HG03103 (cell line): ENCODE data around the gene RERG.

Source experiments
- ATAC-seq: cut with Tn5 transposase; IDR thresholded peaks from one replicate; pipeline ENCODE4 v1.9.1; 2021; ENCODE audit warnings: low read depth; ENCODE audit not compliant: unreplicated experiment

Gene RERG

DNA sequence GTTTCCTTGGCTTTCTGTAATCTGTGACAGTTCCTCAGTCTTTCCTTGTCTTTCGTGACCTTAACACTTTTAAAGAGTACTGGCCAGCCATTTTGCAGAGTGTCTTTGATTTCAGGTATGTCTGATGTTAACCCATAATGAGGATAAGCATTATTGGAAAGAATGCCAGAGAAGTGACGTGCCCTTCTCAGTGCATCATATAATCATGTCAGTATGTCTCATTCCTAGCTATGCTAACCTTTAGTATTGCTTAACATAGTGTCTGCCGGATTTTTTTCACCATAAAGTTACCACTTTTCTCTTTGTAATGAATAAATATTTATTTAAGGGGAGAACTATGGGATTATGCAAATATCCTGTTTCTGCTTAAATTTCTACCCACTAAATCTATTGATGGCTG lies 28.5 kb downstream of the RERG start:
- no peak for ATAC-seq

DNA sequence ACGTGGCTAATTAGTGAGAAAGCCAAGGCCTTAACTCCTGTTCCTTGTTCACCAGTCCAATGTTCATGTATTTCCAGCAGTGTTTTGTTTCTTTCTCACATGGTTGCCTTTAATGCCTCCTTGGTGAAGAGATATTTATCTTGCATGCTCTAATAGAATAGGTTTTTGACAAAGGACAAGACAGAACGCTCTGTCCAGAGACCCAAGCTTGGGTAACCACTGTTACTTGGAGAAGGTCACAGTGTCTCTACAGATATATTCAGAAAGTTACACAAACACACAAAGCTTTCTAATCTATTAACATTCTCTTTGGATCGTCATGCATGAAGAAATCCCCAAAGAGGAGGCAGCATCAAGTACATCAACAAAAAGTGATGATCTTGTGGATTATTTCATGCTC lies 33.1 kb downstream of the RERG start:
- ATAC-seq: no peak

DNA sequence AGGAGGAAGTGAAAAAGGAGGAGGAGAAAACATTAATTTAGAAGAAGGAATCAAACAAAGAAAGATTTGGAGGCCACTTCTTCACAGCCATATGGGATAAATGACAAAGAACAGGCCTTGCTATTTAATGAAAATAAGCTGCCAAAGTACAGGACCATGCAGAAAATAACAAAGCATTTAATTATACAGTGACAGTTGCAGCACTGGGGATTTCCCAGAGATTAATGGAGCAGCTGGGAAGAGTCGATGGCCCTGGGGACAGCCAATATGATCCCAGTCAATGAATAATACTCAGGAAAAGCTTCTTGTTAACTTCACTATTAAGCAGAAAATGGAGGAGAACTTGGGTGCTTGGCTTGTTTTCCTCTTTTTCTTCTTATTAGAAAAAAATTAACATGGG lies 34.6 kb downstream of the RERG start:
- no peak for ATAC-seq

DNA sequence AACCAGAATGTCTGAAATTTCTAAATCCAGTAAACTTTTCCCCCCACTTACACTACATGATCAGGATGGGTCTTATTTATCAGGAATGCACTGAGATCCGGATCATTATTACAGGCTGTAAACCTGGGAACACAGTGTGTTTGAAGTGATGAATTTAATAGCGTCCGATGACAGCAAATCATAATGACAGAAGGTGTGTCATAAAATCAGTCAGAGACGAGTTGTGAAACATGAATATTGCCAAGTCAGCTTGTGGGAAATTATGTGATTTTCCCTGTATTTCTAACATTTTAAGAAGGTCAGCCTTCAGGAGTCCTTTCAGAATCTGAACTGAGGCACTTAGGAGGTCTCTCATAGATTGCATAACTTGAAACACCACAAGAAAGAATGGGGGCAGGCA lies 36.7 kb downstream of the RERG start:
- no peak for ATAC-seq

DNA sequence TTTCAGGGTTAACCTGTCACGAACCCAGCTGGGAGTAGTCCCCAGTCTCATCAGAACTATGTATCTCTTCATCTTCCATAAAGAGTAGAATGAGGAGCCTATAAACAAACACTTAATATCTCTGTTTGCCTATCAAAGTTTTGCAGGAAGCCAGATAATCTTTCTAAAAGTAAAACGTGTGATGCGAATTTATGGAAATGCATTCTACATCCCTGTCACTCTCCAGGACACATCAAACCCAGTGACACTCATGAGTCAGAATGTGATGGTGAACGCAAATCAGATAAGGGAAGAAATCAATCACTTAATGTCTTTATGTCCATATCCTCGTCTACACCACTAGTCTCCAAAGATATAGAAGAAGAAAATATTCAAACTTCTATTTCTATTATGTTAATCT lies 37.4 kb downstream of the RERG start:
- ATAC-seq: no peak

DNA sequence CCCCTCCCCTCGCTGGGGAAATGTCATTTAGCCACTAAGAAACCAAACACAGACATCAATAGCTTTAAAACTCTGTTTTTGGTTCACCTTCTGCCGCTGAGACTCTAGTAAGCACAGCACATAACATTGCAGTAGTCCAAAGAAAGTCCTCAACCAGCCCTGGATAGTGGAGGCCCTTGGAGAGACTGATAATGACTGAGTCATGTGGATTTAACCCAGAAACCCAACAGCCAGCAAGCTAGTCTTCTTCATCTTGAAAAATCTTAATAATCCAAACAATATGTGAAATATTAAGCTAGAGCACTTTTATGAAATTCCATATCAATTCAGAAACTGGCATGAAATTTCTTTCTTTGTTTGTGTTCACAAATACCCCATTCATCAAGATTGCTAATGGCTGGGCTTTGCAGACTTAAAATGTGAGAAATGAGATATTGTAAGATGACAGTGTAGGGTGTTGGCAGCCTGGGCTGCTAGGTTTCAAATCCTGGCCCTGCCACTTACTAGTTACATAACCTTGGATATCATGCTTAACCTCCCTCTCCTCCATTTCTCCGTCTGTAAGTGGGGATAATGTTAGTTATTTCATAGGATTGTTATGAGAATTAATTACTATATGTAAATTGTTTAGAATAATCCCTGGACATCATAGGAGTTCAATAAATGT lies 40.1 kb downstream of the RERG start:
- no peak for ATAC-seq

DNA sequence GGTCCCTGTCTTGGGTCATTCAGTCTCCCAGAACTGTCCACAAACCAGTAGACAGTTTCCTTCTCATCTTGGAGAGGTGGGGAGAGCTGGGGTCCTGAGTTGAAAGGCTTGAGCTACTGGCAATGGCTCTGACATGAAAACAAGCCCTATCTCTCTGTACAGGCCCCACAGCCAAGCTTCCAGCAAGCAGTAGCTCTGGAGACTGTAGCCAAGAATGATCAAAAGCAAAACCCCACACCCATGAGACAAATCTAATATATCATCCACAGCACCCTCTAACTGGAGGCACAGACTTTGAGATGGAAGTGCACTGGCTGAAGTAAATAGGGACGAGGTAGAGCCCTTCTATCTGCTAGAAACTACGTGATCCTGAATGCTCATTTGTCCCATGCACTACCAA lies 40.9 kb downstream of the RERG start:
- no peak for ATAC-seq

DNA sequence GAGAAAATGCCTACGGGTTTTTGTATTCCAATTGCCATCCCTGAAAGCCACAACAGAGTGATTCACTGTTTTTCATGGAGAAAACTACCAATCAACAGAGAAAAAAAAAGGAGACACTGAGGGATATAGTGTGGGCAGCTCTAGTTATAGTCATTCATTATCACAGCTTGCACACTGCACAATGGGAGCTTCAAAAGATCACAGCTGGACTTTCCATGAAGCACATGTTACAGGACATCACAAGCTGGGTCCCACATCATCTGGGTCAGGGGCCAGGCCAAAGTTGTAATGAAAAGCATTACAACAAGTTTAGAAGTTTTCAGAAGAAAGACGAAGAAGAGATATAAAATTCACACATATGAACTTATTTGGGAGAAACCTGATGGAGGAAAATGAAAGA lies 41.5 kb downstream of the RERG start:
- no peak for ATAC-seq

DNA sequence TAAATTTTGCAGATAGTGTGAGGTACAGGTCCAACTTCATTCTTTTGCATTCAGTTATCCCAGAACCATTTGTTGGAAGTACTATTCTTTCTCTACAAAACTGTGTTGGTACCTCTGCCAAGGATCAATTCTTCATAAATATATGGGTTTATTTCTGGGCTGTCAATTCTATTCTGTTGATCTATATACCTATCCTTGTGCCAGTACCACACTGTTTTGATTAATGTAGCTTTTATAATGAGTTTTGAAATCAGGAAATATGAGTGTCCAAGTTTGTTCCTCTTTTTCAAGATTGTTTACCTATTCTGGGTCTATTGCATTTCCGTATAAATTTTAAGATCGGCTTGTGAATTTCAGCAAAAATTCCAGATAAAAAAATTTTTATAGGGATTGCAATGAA lies 48.1 kb downstream of the RERG start:
- ATAC-seq: no peak

DNA sequence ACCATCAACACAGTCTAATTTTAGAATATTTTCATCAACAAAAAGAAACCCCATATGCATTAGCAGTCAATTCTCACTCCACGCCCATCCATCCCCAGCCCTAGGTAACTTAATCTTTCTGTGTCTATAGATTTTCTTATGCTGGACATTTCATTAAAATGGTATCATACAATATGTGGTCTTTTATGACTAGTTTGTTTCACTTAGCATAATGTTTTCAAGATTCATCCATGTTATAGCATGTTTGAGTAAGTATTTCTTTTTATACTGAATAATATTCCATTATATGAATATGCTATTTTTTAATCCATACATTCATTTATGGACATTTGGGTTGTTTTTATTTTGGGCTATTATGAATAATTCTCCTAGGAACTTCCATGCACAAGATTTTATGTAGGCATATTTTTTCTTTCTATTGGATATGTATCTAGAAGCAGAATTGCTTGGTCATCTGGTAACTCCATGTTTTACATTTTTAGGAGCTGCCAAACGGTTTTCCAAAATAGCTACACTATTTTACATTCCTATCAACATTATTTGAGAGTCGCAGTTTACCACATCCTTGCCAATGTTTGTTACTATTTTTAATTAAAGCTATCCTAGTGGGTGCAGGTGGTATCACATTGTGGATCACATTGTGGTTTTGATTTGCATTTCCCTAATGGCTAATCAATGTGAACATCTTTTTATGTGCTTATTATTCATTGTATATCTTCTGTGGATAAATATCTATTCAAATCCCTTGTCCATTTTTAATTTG lies 49.0 kb downstream of the RERG start:
- no peak for ATAC-seq

DNA sequence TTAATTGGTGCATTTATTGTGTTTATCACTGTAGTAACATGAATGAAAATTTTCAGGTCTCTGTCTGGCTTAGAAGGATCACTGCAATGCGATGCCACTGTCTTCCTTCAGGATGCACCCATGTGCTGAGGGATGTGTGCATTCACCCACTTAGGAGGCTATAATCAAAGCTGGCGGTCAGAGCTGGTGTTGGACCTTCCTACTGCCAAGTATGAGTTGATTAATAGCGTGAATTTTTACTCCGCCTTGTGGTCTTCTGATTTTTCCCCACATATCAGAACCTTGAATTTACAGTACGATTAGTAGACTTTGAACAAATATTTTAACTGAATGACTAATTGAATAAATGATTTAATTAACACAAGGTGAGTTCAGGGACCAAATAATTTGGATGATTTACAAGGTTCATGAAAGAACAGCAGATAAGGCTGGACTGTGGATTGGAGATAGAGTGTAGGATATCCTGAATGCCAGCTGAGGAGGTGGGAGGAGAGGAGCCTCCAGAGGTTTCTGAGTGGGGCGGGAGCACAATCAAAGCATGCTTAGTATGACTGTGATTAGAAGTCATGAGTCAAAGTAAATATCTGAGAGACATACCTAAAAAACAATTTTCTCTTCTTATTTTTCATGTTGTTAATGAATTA lies 50.1 kb downstream of the RERG start:
- no peak for ATAC-seq

DNA sequence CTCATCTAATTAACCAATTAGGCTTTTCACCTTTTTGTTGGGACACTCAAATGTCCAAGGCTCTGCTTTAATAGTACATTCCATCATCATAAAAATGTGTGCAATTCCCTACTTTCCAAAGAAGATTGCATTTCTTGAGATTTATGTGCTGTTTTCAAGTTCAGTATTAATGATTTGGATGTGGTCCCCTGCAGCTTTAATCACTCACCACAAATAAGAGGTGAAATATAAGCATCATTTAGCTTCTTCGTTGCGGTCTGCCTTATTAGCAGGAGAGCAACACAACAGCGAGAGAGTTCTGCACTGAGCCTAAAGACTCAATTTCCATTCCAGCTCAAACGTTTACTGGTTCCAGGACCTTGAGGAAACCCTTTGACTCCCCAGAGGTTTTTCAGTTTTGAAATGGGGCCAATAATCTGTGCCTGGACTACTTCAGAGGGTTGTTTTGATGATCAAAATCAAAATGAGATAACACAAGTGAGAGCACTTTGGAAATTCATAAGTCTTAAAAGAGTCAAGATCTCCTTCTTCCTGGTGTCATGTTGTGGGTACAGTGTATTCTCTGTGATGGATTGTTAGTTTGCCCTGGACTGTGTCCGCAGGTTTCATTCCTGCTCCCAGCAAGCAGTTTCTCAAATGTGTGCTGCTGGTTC lies 53.1 kb downstream of the RERG start:
- ATAC-seq: no peak

DNA sequence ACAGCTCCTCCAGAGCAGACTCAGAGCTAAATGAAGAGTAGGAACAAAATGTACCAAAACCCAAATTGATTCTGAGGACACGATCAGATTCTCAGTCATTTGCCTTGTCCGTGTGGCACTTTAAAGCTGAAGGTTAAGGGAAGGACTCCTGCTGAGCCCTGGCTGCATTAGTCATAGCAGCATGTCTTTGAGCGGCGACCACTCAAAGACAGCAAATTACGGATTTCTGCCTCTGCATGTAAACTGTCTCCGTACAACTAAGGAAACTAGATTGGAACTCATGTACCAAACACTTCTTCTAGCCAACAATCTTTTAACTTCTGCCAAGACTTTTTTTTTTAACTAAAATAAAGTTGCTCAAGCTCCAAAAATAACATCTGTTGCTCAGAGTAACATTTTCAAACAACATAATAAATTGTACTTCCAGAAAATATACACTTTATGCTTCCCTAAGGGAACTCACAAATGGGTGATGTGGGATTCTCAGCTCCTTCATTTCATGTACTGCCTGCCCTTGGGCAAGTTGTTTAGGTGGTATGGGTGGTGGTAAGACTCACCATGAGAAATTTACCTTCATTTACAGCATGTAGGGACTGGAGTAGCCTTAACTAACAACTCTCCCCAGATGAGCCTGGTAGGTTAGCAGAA lies 56.1 kb downstream of the RERG start:
- no peak for ATAC-seq

DNA sequence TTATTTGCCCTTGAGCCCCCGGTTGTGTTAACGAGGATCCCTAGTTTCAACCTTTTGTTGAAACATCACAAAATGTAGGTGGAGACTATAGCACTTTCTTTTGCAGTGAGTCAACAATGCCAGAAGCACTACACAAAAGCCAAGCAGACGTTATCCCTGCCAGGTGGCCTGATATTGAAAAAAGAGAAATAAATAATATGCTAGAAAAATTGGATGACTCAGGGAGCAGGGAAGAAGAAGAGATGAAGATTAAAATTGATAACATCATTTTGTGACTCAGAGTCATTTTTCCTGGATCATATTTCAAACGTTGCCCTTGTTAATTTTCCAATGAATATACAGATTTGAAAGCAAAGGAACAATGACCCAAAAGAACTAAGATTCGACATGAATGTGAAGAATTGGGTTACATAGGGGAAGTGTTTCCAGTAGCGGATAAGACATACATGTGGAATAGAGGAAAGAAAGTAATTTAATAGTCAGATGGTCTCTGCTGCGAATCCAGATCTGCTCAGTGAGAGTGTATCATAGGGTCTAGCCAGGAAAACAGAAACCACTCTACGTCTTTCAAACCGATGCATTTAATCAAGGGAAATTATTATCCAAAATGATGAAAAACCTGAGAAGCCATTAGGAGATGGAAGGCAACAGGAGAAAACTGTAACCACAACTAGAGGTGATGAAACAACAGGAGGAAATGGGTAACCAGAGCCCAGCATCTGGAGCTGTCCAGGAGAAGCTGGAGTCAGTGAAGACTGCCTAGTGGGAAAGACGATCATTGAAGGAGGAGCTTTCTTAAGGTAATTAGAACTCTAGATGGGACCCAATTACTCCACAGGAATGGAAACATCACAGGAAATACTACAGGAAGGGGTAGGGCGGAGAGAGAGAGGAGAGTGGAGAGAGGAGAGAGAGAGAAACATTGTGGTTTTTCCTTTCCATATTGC lies 57.9 kb downstream of the RERG start:
- no peak for ATAC-seq

DNA sequence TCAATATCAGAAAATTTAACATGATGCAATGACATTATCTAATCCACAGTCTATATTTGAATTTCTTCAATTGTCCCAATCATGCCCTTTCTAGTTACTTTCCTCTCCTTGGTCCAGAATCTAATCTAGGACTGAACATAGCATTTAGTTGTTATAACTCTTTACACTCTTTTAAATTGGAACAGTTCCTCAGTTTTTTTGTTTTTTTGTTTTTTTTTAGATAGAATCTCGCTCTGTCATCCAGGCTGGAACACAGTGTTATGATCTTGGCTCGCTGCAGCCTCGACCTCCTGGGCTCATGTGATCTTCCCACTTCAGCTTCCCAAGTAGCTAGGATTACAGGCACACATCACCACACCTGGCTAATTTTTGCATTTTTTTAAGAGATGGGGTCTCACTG lies 63.1 kb downstream of the RERG start:
- ATAC-seq: no peak

DNA sequence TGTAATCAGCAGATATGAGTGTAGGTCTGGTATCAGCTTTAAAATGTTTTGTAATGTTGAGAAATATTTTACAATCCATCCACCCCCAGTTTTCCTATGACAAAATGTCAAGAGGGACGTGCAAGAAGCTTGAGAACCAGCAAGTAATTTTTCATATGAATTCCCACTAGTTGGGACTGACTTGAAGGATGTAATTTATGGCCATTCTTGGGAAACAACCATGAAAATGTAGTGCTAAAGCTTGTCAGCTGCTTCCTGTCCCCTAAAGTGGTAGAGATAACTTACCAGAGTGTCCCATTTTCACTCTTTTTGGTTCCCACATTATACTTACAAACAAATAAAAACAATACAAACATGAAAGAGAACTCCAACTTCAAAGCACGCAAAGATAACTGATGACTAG lies 63.9 kb downstream of the RERG start:
- no peak for ATAC-seq

DNA sequence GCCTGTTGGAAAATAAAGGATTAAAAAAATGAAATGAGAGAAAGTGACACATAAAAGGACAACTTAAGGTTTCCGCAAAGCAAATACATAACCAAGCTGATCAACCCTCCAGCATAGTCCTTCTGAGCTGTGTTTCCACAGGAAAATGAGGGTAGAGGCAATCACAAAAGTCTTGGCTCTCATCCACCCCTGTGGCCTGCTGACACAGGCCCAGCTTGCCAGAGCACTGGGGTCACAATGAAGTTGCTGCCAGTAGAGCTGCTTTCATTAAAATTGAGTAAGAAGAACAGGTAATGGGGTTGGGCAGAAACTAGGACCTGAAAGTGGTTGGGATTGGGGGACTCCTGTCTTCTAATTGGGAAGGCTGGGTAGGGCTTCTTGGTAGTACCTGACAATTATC lies 65.9 kb downstream of the RERG start:
- ATAC-seq: no peak

DNA sequence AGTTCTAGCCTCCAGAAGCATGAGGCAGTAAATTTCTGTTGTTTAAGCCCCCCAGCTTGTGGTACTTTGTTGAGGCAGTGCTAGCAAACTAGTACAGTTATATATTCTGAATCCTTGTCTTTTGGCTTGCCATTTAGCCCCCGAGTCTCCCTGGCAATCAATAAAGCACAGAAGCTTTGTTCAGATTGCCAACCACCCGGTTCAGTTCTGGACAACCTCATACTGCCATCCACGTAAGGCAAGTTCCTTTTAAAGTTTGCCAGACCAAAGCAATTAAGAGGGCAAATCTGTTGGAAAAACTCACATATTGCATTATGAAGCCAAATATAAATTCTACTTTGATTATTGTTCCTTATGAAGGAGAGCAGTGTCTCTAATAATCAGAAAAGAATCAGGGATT lies 67.1 kb downstream of the RERG start:
- no peak for ATAC-seq

DNA sequence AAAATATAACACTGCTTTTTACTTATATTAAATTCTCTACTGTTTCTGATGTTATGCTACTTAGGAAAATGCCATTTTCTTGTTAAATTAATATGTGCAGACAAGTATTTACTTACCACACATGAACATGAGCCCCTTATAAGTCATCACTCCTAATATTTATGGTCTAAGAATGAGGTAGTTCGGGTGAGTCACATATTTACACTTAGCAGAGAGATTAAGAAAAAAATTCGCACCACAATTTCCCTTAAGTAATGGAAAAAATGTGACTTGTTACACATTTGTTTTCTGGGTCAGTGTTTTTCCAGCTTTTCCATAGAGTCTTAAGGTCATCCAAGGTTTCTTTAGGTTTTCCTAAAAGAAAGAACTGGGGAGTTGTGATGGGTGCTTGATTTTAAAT lies 68.3 kb downstream of the RERG start:
- ATAC-seq: no peak

DNA sequence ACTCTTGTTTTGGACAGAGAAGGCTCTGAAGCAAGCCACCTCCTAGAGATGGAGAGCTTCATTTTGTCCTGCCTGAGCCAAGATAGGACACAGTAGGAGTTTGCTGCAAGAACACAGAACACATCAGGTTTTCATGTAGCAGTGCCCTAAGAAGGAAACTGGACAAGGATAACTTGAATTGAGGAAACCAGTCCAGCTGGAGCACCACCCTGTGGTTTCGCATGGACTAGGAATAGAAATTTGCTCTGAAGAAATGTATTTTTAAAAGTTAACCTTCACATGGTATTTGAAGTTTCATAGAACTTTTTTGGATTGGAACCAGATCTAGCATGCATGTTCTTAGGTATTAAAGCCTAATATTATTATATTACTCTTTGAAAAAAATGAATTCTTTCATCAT lies 68.8 kb downstream of the RERG start:
- ATAC-seq: no peak
